HUES48 (cell line): Measurements from ENCODE around the gene CFAP91.

Source experiments
- H3K27ac ChIP-seq: one replicate; pipeline ENCODE4 v1.7.0; 2013; ENCODE audit warnings: low read depth, low read length, inconsistent platforms
- H3K27me3 ChIP-seq: 2 replicates; pipeline ENCODE4 v1.6.1; 2013; ENCODE audit warnings: mild to moderate bottlenecking, low read length; ENCODE audit not compliant: control insufficient read depth, insufficient read depth
- H3K36me3 ChIP-seq: 2 replicates; pipeline ENCODE4 v1.6.1; 2013; ENCODE audit warnings: low read length; ENCODE audit not compliant: control insufficient read depth, insufficient read depth
- H3K4me1 ChIP-seq: 2 replicates; pipeline ENCODE4 v1.6.1; 2013; ENCODE audit warnings: mild to moderate bottlenecking, low read length; ENCODE audit not compliant: control insufficient read depth, insufficient read depth
- H3K4me3 ChIP-seq: 2 replicates; pipeline ENCODE4 v1.5.1; 2013; ENCODE audit warnings: mild to moderate bottlenecking, low read depth, low read length
- H3K9ac ChIP-seq: 2 replicates; pipeline ENCODE4 v1.6.1; 2013; ENCODE audit warnings: mild to moderate bottlenecking, low read depth, low read length, moderate library complexity
- H3K9me3 ChIP-seq: 2 replicates; pipeline ENCODE4 v1.6.1; 2013; ENCODE audit warnings: low read length; ENCODE audit not compliant: control insufficient read depth, insufficient read depth

The CFAP91 gene

GRCh38 chr3:119746423-119746822 is 43.6 kb downstream of the CFAP91 start:
- no peaks in the 10 kb centered on the region for H3K27me3 ChIP-seq
- no peak overlapping the region for H3K4me3 ChIP-seq
- H3K4me1 ChIP-seq, result no peaks in the 10 kb centered on the region
- no peak overlapping the region for H3K9ac ChIP-seq
- no peaks in the 10 kb centered on the region for H3K9me3 ChIP-seq
- no peaks in the 10 kb centered on the region for H3K36me3 ChIP-seq
- H3K27ac ChIP-seq, result no peak overlapping the region

GRCh38 chr3:119747357-119747756 is 44.5 kb downstream of the CFAP91 start:
- Histone ChIP-seq H3K9ac (no peak overlapping the region), H3K4me3 (no peak overlapping the region), H3K36me3 (no peaks in the 10 kb centered on the region), H3K9me3 (no peaks in the 10 kb centered on the region), H3K4me1 (no peaks in the 10 kb centered on the region), H3K27ac (no peak overlapping the region), H3K27me3 (no peaks in the 10 kb centered on the region)

GRCh38 chr3:119748991-119749390 is 46.2 kb downstream of the CFAP91 start:
- Histone ChIP-seq H3K36me3 (no peaks in the 10 kb centered on the region), H3K27ac (no peak overlapping the region), H3K9me3 (no peaks in the 10 kb centered on the region), H3K4me3 (no peak overlapping the region), H3K4me1 (no peaks in the 10 kb centered on the region), H3K9ac (no peak overlapping the region), H3K27me3 (no peaks in the 10 kb centered on the region)

GRCh38 chr3:119751423-119751822 is 48.6 kb downstream of the CFAP91 start:
- Histone ChIP-seq H3K9ac (no peak overlapping the region), H3K27me3 (no peaks in the 10 kb centered on the region), H3K4me3 (no peak overlapping the region), H3K36me3 (no peaks in the 10 kb centered on the region), H3K4me1 (no peaks in the 10 kb centered on the region), H3K9me3 (no peaks in the 10 kb centered on the region), H3K27ac (no peak overlapping the region)
